Measurements from ENCODE around the gene PTPRU. TPM values are rescaled to one million over a fixed set of nuclear protein-coding genes. Genes with fewer than 3 reads are reported as not detected.

PTPRU gene
- total and polyA plus RNA-seq, 2 experiments from 2014 or later: 8.0 to 105 TPM

DNA sequence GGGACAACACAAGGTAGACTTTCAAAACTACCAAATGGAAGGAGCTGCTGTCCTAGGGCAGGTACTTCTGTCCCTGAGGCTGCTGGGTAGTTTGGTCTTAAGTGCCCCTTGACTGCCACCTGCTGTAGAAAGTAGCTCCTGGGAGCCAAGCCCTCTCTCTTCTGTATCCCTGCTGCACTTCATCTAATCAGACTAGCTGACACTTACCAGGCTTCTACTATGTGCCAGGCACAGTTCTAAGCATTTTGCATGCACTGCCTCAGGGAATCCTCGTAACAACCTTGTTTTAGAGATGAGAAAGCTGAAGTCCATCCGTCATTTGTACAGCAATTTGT is 38.8 kb upstream of the PTPRU start:
- peak; percentile 80 for DNase-seq (ENCODE audit: low spot score)
- peaks cover 8% of the 10 kb centered on the region for H3K4me1 Mint-ChIP-seq

More for the DNA sequence above, 38.8 kb upstream of the PTPRU start:
- Histone ChIP-seq H3K27ac (ENCODE audit: low read depth) (no peak overlapping the region), H3K79me2 (replicated peaks; ENCODE audit: insufficient read depth) (no peaks in the 10 kb centered on the region), H3K4me2 (no peak overlapping the region), H2AFZ (no peak overlapping the region), H3K27me3 (ENCODE audit: insufficient read depth) (no peaks in the 10 kb centered on the region), H3K4me3 (no peak overlapping the region), H4K20me1 (replicated peaks; ENCODE audit: insufficient read depth) (no peaks in the 10 kb centered on the region), H3K9me2 (ENCODE audit: insufficient read depth) (no peaks in the 10 kb centered on the region), H3F3A (replicated peaks; ENCODE audit: low read depth) (peaks cover 3% of the 10 kb centered on the region; the same call in 1 of the 2 replicates), H3K4me1 (ENCODE audit: insufficient read depth) (no peaks in the 10 kb centered on the region), H3K36me3 (ENCODE audit: insufficient read depth) (peaks cover 5% of the 10 kb centered on the region)
- Mint-ChIP-seq H3K27ac (no peak overlapping the region; the same call in 1 of the 2 replicates), H3K9me3 (no peaks in the 10 kb centered on the region), H3K4me3 (no peak overlapping the region), H3K36me3 (ENCODE audit: low read depth) (peaks cover 47% of the 10 kb centered on the region), H3K27me3 (ENCODE audit: insufficient read depth, low read depth, poor library complexity) (peaks cover 10% of the 10 kb centered on the region)
- ATAC-seq: peak; percentile 95
- TF ChIP-seq CREB1 (CRISPR knock-in tag; IDR thresholded peaks at IDR 0.05; ENCODE audit: low read depth) (no peak), STAT1 (IDR thresholded peaks at IDR 0.05; ENCODE audit: unreplicated experiment) (no peak), NANOG (IDR thresholded peaks at IDR 0.05; ENCODE audit: borderline replicate concordance) (no peak), EZH2phosphoT487 (IDR thresholded peaks at IDR 0.05; ENCODE audit: unreplicated experiment) (no peak), JUNB (IDR thresholded peaks at IDR 0.05; ENCODE audit: unreplicated experiment) (no peak), EZH2 (IDR thresholded peaks at IDR 0.05; ENCODE audit: low read depth, unreplicated experiment) (no peak)
- TF ChIP-seq, protein P1, sequence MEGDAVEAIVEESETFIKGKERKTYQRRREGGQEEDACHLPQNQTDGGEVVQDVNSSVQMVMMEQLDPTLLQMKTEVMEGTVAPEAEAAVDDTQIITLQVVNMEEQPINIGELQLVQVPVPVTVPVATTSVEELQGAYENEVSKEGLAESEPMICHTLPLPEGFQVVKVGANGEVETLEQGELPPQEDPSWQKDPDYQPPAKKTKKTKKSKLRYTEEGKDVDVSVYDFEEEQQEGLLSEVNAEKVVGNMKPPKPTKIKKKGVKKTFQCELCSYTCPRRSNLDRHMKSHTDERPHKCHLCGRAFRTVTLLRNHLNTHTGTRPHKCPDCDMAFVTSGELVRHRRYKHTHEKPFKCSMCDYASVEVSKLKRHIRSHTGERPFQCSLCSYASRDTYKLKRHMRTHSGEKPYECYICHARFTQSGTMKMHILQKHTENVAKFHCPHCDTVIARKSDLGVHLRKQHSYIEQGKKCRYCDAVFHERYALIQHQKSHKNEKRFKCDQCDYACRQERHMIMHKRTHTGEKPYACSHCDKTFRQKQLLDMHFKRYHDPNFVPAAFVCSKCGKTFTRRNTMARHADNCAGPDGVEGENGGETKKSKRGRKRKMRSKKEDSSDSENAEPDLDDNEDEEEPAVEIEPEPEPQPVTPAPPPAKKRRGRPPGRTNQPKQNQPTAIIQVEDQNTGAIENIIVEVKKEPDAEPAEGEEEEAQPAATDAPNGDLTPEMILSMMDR (conservative IDR thresholded peaks at IDR 0.05; ENCODE audit: low read depth in 2 of 2): peak; percentile 61 to 75
- TF ChIP-seq, protein P2, sequence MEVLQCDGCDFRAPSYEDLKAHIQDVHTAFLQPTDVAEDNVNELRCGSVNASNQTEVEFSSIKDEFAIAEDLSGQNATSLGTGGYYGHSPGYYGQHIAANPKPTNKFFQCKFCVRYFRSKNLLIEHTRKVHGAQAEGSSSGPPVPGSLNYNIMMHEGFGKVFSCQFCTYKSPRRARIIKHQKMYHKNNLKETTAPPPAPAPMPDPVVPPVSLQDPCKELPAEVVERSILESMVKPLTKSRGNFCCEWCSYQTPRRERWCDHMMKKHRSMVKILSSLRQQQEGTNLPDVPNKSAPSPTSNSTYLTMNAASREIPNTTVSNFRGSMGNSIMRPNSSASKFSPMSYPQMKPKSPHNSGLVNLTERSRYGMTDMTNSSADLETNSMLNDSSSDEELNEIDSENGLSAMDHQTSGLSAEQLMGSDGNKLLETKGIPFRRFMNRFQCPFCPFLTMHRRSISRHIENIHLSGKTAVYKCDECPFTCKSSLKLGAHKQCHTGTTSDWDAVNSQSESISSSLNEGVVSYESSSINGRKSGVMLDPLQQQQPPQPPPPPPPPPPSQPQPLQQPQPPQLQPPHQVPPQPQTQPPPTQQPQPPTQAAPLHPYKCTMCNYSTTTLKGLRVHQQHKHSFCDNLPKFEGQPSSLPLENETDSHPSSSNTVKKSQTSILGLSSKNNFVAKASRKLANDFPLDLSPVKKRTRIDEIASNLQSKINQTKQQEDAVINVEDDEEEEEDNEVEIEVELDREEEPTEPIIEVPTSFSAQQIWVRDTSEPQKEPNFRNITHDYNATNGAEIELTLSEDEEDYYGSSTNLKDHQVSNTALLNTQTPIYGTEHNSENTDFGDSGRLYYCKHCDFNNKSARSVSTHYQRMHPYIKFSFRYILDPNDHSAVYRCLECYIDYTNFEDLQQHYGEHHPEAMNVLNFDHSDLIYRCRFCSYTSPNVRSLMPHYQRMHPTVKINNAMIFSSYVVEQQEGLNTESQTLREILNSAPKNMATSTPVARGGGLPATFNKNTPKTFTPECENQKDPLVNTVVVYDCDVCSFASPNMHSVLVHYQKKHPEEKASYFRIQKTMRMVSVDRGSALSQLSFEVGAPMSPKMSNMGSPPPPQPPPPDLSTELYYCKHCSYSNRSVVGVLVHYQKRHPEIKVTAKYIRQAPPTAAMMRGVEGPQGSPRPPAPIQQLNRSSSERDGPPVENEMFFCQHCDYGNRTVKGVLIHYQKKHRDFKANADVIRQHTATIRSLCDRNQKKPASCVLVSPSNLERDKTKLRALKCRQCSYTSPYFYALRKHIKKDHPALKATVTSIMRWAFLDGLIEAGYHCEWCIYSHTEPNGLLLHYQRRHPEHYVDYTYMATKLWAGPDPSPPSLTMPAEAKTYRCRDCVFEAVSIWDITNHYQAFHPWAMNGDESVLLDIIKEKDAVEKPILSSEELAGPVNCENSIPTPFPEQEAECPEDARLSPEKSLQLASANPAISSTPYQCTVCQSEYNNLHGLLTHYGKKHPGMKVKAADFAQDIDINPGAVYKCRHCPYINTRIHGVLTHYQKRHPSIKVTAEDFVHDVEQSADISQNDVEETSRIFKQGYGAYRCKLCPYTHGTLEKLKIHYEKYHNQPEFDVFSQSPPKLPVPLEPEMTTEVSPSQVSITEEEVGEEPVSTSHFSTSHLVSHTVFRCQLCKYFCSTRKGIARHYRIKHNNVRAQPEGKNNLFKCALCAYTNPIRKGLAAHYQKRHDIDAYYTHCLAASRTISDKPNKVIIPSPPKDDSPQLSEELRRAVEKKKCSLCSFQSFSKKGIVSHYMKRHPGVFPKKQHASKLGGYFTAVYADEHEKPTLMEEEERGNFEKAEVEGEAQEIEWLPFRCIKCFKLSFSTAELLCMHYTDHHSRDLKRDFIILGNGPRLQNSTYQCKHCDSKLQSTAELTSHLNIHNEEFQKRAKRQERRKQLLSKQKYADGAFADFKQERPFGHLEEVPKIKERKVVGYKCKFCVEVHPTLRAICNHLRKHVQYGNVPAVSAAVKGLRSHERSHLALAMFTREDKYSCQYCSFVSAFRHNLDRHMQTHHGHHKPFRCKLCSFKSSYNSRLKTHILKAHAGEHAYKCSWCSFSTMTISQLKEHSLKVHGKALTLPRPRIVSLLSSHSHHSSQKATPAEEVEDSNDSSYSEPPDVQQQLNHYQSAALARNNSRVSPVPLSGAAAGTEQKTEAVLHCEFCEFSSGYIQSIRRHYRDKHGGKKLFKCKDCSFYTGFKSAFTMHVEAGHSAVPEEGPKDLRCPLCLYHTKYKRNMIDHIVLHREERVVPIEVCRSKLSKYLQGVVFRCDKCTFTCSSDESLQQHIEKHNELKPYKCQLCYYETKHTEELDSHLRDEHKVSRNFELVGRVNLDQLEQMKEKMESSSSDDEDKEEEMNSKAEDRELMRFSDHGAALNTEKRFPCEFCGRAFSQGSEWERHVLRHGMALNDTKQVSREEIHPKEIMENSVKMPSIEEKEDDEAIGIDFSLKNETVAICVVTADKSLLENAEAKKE (CRISPR knock-in tag; IDR thresholded peaks at IDR 0.05): no peak

Data from GM23338 (cell line).